SK-N-SH treated with all-trans-retinoic acid at 6 μM for 48 hours (cell line): Measurements from ENCODE around the gene BEND5.

Experiments
- BACH2 ChIP-seq: fragments of 250-450 bp; sonication (Bioruptor Pico); IDR thresholded peaks from 2 replicates; pipeline ENCODE4 v1.9.0; 2021; ENCODE audit warnings: mild to moderate bottlenecking, borderline replicate concordance
- CSDC2 ChIP-seq: fragments of 250-450 bp; sonication (Bioruptor Pico); IDR thresholded peaks from 2 replicates; pipeline ENCODE4 v1.5.0; 2020; ENCODE audit warnings: mild to moderate bottlenecking, moderate library complexity
- PATZ1 ChIP-seq: fragments of 250-450 bp; sonication (Bioruptor Pico); IDR thresholded peaks from 2 replicates; pipeline ENCODE4 v1.8.0; 2020; ENCODE audit warnings: mild to moderate bottlenecking, moderate library complexity, borderline replicate concordance
- ZC3H10 ChIP-seq: fragments of 250-450 bp; sonication (Bioruptor Pico); IDR thresholded peaks from 2 replicates; pipeline ENCODE4 v1.5.1; 2021; ENCODE audit warnings: mild to moderate bottlenecking, moderate library complexity

GRCh38 chr1:48773133-48773532 lies 3.6 kb downstream of the BEND5 start:
- TF ChIP-seq ZC3H10 (no peak), PATZ1 (CRISPR knock-in tag) (no peak), CSDC2 (CRISPR knock-in tag) (no peak), BACH2 (CRISPR knock-in tag) (no peak)
